ENCODE results near the gene DNAH6.
"Not testable (repeated sequence)": the region's sequence is repeated elsewhere in the genome, so short reads cannot be mapped to it uniquely, and the experiment has no call there.

DNAH6 gene

GRCh38 chr2:84516234-84516986, at the start of gene DNAH6:
Gene DNAH6, plus strand, starts transcription at chr2:84516498. Its CDS starts 1,329 bp downstream, at chr2:84517827.
- peak; percentile 87 for DNase-seq

- DNase-seq, result no peak
These were observed 48.9 kb upstream of the DNAH6 start for GRCh38 chr2:84467389-84467788.

- DNase-seq, result not testable (repeated sequence)
These were observed 43.9 kb upstream of the DNAH6 start for GRCh38 chr2:84472423-84472822.

GRCh38 chr2:84472856-84473565, 43.3 kb upstream of the DNAH6 start:
- DNase-seq, result no peak

GRCh38 chr2:84474176-84474575, 42.1 kb upstream of the DNAH6 start:
- DNase-seq, result no peak

GRCh38 chr2:84477886-84478285, 38.4 kb upstream of the DNAH6 start:
- DNase-seq, result no peak

- no peak for DNase-seq
These were observed 37.4 kb upstream of the DNAH6 start for GRCh38 chr2:84478867-84479266.

- peak; percentile 5 for DNase-seq
These were observed 34.6 kb upstream of the DNAH6 start for GRCh38 chr2:84481702-84482101.

- no peak for DNase-seq
These were observed 33.7 kb upstream of the DNAH6 start for GRCh38 chr2:84482603-84483002.

- no peak for DNase-seq
These were observed 33.0 kb upstream of the DNAH6 start for GRCh38 chr2:84483320-84483719.

GRCh38 chr2:84486441-84487115, 29.7 kb upstream of the DNAH6 start:
- DNase-seq, result no peak

GRCh38 chr2:84487298-84487996, 28.9 kb upstream of the DNAH6 start:
- no peak for DNase-seq

- no peak for DNase-seq
These were observed 25.0 kb upstream of the DNAH6 start for GRCh38 chr2:84491256-84491655.

- no peak for DNase-seq
These were observed 24.6 kb upstream of the DNAH6 start for GRCh38 chr2:84491741-84492140.

- no peak for DNase-seq
These were observed 23.7 kb upstream of the DNAH6 start for GRCh38 chr2:84492571-84492970.

GRCh38 chr2:84493514-84493913, 22.8 kb upstream of the DNAH6 start:
- DNase-seq, result no peak

- DNase-seq, result no peak
These were observed 22.2 kb upstream of the DNAH6 start for GRCh38 chr2:84494070-84494469.

GRCh38 chr2:84495539-84496146, 20.7 kb upstream of the DNAH6 start:
- DNase-seq, result peak; percentile 7

- no peak for DNase-seq
These were observed 19.9 kb upstream of the DNAH6 start for GRCh38 chr2:84496386-84496785.

- DNase-seq, result no peak
These were observed 19.0 kb upstream of the DNAH6 start for GRCh38 chr2:84497285-84497684.

- no peak for DNase-seq
These were observed 18.0 kb upstream of the DNAH6 start for GRCh38 chr2:84498150-84498799.

GRCh38 chr2:84511024-84511423, 5.3 kb upstream of the DNAH6 start:
- DNase-seq, result peak; percentile 35

All from activated CD4-positive, alpha-beta T cell treated with anti-CD3 and anti-CD28 coated beads, Interleukin-2, amount 50 U/mL, for 1 hour (primary cell).